GM12878 (cell line): Measurements from ENCODE around the gene POU6F2. TPM values are rescaled to one million over a fixed set of nuclear protein-coding genes. Genes with fewer than 3 reads are reported as not detected.

Experiments
- EGR1 ChIP-seq, 2 experiments: IDR thresholded peaks; 1 replicate in 1 of 2; 2 replicates in 1 of 2; pipeline ENCODE4 v1.6.1; 2011 to 2012; ENCODE audit warnings: low read depth in 2 of 2, low read length in 2 of 2, borderline replicate concordance in 1 of 2, mild to moderate bottlenecking in 1 of 2, moderate library complexity in 1 of 2
- MEF2B ChIP-seq: fragments of 450-650 bp; IDR thresholded peaks from 2 replicates; pipeline ENCODE4 v1.6.1; 2018; ENCODE audit warnings: mild to moderate bottlenecking, moderate library complexity; ENCODE audit not compliant: partially characterized antibody, poor library complexity, severe bottlenecking
- NFYB ChIP-seq: IDR thresholded peaks from 2 replicates; pipeline ENCODE4 v1.6.1; 2011; ENCODE audit warnings: low read depth, mild to moderate bottlenecking, low read length, improper control_type of control experiment, moderate library complexity; ENCODE audit not compliant: insufficient read depth
- POLR2AphosphoS2 ChIP-seq: IDR thresholded peaks from 2 replicates; pipeline ENCODE4 v1.6.1; 2011; ENCODE audit warnings: low read depth, mild to moderate bottlenecking, low read length, improper control_type of control experiment, moderate library complexity
- polyA plus RNA-seq, 11 experiments: library from polyadenylated mRNA; depleted of rRNA in 4 of 11; unstranded in 6 of 11; stranded (reverse) in 5 of 11; fragments of >200 nt; fragmentation: Nextera tagmentation in 4 of 11; fragmentation: Illumina TruSeq in 1 of 11; extraction: Ambion mirVana in 4 of 11; extraction: Trizol in 1 of 11; gene quantifications; 1 replicate in 1 of 11; 2 replicates in 10 of 11; pipeline versions ENCODE4 v1.2.1 to v1.2.3, GENCODE V29; 2011 to 2016; ENCODE audit warnings: inconsistent platforms in 2 of 11, missing spikeins in 2 of 11, low read depth in 1 of 11
- total RNA-seq, 4 experiments: library from RNA; depleted of rRNA in 3 of 4; stranded (reverse); fragments of >200 nt in 3 of 4; fragmentation: Illumina TruSeq in 1 of 4; extraction: Trizol in 1 of 4; gene quantifications; 2 replicates each; pipeline versions ENCODE4 v1.2.1 to v1.2.3, GENCODE V29; 2013 to 2021
- TF ChIP-seq, protein P1 (sequence below): fragments of 450-650 bp; IDR thresholded peaks from 2 replicates; pipeline ENCODE4 v1.6.1; 2017; ENCODE audit warnings: antibody characterized with exemption, mild to moderate bottlenecking, moderate library complexity
- TF ChIP-seq, protein P2 (sequence below), 3 experiments: IDR thresholded peaks in 2 of 3; conservative IDR thresholded peaks in 1 of 3; 2 replicates each; pipeline ENCODE4 v1.5.1; 2011; ENCODE audit warnings: low read depth in 3 of 3, low read length in 3 of 3, mild to moderate bottlenecking in 3 of 3, control low read depth in 2 of 3, moderate library complexity in 2 of 3, inconsistent platforms in 1 of 3, mixed read lengths in 1 of 3; ENCODE audit not compliant: control insufficient read depth in 2 of 3, insufficient read depth in 1 of 3; ENCODE audit errors: extremely low read depth in 1 of 3
- TF ChIP-seq, protein P3 (sequence below): IDR thresholded peaks from 2 replicates; pipeline ENCODE4 v1.6.1; 2012; ENCODE audit warnings: low read length, inconsistent platforms

The POU6F2 gene
- total and polyA plus RNA-seq, 10 of the 15 experiments (the other 5 are each of a cell fraction or from before 2014, with no cell fraction given), result 0.10 TPM; not detected in 9

DNA sequence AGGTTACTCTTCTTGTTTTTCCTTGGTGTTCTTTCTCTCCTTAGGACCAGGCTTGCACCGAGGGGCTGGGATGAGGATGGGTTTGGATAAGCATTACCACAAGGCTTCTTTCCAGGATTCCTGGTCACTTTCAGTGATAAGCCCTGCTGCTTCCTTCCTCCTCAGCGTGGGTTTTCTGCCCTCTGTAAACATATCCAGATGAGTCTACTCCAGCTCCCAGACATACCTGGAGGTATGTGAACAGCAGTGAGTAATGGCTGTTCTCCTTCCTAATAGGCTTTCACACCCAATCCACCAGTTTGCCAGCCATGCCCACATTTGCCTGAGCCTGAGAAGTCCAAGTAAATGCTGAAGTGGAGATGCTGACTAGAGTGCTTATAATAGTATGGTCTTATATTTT, 358.7 kb downstream of the POU6F2 start (continued):
- TF ChIP-seq, protein P1, sequence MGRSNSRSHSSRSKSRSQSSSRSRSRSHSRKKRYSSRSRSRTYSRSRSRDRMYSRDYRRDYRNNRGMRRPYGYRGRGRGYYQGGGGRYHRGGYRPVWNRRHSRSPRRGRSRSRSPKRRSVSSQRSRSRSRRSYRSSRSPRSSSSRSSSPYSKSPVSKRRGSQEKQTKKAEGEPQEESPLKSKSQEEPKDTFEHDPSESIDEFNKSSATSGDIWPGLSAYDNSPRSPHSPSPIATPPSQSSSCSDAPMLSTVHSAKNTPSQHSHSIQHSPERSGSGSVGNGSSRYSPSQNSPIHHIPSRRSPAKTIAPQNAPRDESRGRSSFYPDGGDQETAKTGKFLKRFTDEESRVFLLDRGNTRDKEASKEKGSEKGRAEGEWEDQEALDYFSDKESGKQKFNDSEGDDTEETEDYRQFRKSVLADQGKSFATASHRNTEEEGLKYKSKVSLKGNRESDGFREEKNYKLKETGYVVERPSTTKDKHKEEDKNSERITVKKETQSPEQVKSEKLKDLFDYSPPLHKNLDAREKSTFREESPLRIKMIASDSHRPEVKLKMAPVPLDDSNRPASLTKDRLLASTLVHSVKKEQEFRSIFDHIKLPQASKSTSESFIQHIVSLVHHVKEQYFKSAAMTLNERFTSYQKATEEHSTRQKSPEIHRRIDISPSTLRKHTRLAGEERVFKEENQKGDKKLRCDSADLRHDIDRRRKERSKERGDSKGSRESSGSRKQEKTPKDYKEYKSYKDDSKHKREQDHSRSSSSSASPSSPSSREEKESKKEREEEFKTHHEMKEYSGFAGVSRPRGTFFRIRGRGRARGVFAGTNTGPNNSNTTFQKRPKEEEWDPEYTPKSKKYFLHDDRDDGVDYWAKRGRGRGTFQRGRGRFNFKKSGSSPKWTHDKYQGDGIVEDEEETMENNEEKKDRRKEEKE, result no peak
- TF ChIP-seq, protein P2, sequence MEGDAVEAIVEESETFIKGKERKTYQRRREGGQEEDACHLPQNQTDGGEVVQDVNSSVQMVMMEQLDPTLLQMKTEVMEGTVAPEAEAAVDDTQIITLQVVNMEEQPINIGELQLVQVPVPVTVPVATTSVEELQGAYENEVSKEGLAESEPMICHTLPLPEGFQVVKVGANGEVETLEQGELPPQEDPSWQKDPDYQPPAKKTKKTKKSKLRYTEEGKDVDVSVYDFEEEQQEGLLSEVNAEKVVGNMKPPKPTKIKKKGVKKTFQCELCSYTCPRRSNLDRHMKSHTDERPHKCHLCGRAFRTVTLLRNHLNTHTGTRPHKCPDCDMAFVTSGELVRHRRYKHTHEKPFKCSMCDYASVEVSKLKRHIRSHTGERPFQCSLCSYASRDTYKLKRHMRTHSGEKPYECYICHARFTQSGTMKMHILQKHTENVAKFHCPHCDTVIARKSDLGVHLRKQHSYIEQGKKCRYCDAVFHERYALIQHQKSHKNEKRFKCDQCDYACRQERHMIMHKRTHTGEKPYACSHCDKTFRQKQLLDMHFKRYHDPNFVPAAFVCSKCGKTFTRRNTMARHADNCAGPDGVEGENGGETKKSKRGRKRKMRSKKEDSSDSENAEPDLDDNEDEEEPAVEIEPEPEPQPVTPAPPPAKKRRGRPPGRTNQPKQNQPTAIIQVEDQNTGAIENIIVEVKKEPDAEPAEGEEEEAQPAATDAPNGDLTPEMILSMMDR (IDR thresholded peaks at IDR 0.05 in 2 of 3, conservative IDR thresholded peaks at IDR 0.05 in 1 of 3; ENCODE audit: control insufficient read depth in 2 of 3, extremely low read depth in 1 of 3, insufficient read depth in 1 of 3, low read depth in 3 of 3, low read length in 3 of 3), result no peak
- no peak for TF ChIP-seq MEF2B
- TF ChIP-seq, protein P3, sequence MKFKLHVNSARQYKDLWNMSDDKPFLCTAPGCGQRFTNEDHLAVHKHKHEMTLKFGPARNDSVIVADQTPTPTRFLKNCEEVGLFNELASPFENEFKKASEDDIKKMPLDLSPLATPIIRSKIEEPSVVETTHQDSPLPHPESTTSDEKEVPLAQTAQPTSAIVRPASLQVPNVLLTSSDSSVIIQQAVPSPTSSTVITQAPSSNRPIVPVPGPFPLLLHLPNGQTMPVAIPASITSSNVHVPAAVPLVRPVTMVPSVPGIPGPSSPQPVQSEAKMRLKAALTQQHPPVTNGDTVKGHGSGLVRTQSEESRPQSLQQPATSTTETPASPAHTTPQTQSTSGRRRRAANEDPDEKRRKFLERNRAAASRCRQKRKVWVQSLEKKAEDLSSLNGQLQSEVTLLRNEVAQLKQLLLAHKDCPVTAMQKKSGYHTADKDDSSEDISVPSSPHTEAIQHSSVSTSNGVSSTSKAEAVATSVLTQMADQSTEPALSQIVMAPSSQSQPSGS, result no peak
- TF ChIP-seq POLR2AphosphoS2, result no peak
- no peak for TF ChIP-seq NFYB
- TF ChIP-seq EGR1 (IDR thresholded peaks at IDR 0.05; ENCODE audit: borderline replicate concordance in 1 of 2, low read depth in 2 of 2, low read length in 2 of 2), result no peak
